Measurements from ENCODE around the gene MEP1A. TPM values are rescaled to one million over a fixed set of nuclear protein-coding genes. Genes with fewer than 3 reads are reported as not detected.

MEP1A gene
- total RNA-seq, 1 donor from 2014 or later, result 0.35 TPM

GRCh38 chr6:46776070-46776712 lies 17.0 kb upstream of the MEP1A start:
- no peak for DNase-seq (ENCODE audit: low spot score)

GRCh38 chr6:46777476-46778346 lies 15.5 kb upstream of the MEP1A start:
- DNase-seq (ENCODE audit: low spot score), result no peak

- no peak for DNase-seq (ENCODE audit: low spot score)
Measured at GRCh38 chr6:46781478-46782378, 11.5 kb upstream of the MEP1A start.

GRCh38 chr6:46784535-46784934 lies 8.7 kb upstream of the MEP1A start:
- DNase-seq (ENCODE audit: low spot score), result no peak

- no peak for DNase-seq (ENCODE audit: low spot score)
Measured at GRCh38 chr6:46787871-46788540, 5.2 kb upstream of the MEP1A start.

- DNase-seq (ENCODE audit: low spot score), result no peak
Measured at GRCh38 chr6:46788791-46789190, 4.4 kb upstream of the MEP1A start.

GRCh38 chr6:46789434-46790354 lies 3.5 kb upstream of the MEP1A start:
- no peak for DNase-seq (ENCODE audit: low spot score)

GRCh38 chr6:46790355-46790874 lies 2.8 kb upstream of the MEP1A start:
- no peak for DNase-seq (ENCODE audit: low spot score)

GRCh38 chr6:46792635-46793034 lies 554 bp upstream of the MEP1A start:
- no peak for DNase-seq (ENCODE audit: low spot score)

GRCh38 chr6:46794068-46794467 lies 879 bp downstream of the MEP1A start:
- no peak for DNase-seq (ENCODE audit: low spot score)

GRCh38 chr6:46795816-46796215 lies 2.6 kb downstream of the MEP1A start:
- DNase-seq (ENCODE audit: low spot score), result no peak

GRCh38 chr6:46796848-46797580 lies 3.8 kb downstream of the MEP1A start:
- no peak for DNase-seq (ENCODE audit: low spot score)

GRCh38 chr6:46799657-46800056 lies 6.5 kb downstream of the MEP1A start:
- no peak for DNase-seq (ENCODE audit: low spot score)

GRCh38 chr6:46808806-46809205 lies 15.6 kb downstream of the MEP1A start:
- no peak for DNase-seq (ENCODE audit: low spot score)

- DNase-seq (ENCODE audit: low spot score), result no peak
Measured at GRCh38 chr6:46815130-46815529, 21.9 kb downstream of the MEP1A start.

- no peak for DNase-seq (ENCODE audit: low spot score)
Measured at GRCh38 chr6:46816626-46817025, 23.4 kb downstream of the MEP1A start.

GRCh38 chr6:46819561-46819960 lies 26.4 kb downstream of the MEP1A start:
- no peak for DNase-seq (ENCODE audit: low spot score)

GRCh38 chr6:46821458-46821881 lies 28.3 kb downstream of the MEP1A start:
- no peak for DNase-seq (ENCODE audit: low spot score)

- DNase-seq (ENCODE audit: low spot score), result no peak
Measured at GRCh38 chr6:46828939-46829338, 35.8 kb downstream of the MEP1A start.
